NCI-H187 treated with DMSO at 0.1 percent for 48 hours (cell line): ENCODE data around the gene NEGR1.

Experiments used
- DNase-seq: peaks from one replicate; lab custom pipeline; 2025; lab: John Stamatoyannopoulos, UW

The NEGR1 gene

GRCh38 chr1:71850515-71850914 lies 431.8 kb downstream of the NEGR1 start:
- DNase-seq: no peak

GRCh38 chr1:71843012-71843411 lies 439.3 kb downstream of the NEGR1 start:
- DNase-seq: no peak

- no peak for DNase-seq
These were observed 442.5 kb downstream of the NEGR1 start for GRCh38 chr1:71839876-71840275.

GRCh38 chr1:71836904-71837303 lies 445.4 kb downstream of the NEGR1 start:
- no peak for DNase-seq

GRCh38 chr1:71835442-71835813 lies 446.9 kb downstream of the NEGR1 start:
- no peak for DNase-seq

- DNase-seq: no peak
These were observed 447.5 kb downstream of the NEGR1 start for GRCh38 chr1:71834601-71835441.

GRCh38 chr1:71831646-71832045 lies 450.7 kb downstream of the NEGR1 start:
- DNase-seq: no peak

GRCh38 chr1:71829346-71829745 lies 453.0 kb downstream of the NEGR1 start:
- DNase-seq: no peak

GRCh38 chr1:71828431-71829012 lies 453.8 kb downstream of the NEGR1 start:
- DNase-seq: no peak

GRCh38 chr1:71823708-71824305 lies 458.5 kb downstream of the NEGR1 start:
- no peak for DNase-seq

GRCh38 chr1:71817028-71817427 lies 465.3 kb downstream of the NEGR1 start:
- no peak for DNase-seq

- no peak for DNase-seq
These were observed 473.3 kb downstream of the NEGR1 start for GRCh38 chr1:71809085-71809484.

GRCh38 chr1:71804140-71804539 lies 478.2 kb downstream of the NEGR1 start:
- DNase-seq: no peak

GRCh38 chr1:71796006-71796405 lies 486.3 kb downstream of the NEGR1 start:
- DNase-seq: peak; percentile 40

- no peak for DNase-seq
These were observed 490.1 kb downstream of the NEGR1 start for GRCh38 chr1:71792264-71792663.

- DNase-seq: no peak
These were observed 494.2 kb downstream of the NEGR1 start for GRCh38 chr1:71788113-71788512.

GRCh38 chr1:71787699-71788098 lies 494.6 kb downstream of the NEGR1 start:
- no peak for DNase-seq

GRCh38 chr1:71786218-71786617 lies 496.1 kb downstream of the NEGR1 start:
- no peak for DNase-seq

GRCh38 chr1:71785450-71785849 lies 496.9 kb downstream of the NEGR1 start:
- DNase-seq: no peak

- DNase-seq: no peak
These were observed 497.3 kb downstream of the NEGR1 start for GRCh38 chr1:71785000-71785399.

- DNase-seq: no peak
These were observed 498.1 kb downstream of the NEGR1 start for GRCh38 chr1:71784241-71784640.

GRCh38 chr1:71783071-71783470 lies 499.3 kb downstream of the NEGR1 start:
- no peak for DNase-seq

GRCh38 chr1:71781450-71781849 lies 500.9 kb downstream of the NEGR1 start:
- DNase-seq: no peak
